ENCODE data around the gene MSANTD1.

- no peak for TF ChIP-seq CTCF (IDR thresholded peaks at IDR 0.05; ENCODE audit: low read length)
- no peak for TF ChIP-seq EZH2 (IDR thresholded peaks at IDR 0.05; ENCODE audit: borderline replicate concordance, low read length)
Measured at GRCh38 chr4:3284734-3285557, 36.0 kb downstream of the MSANTD1 start.
